ENCODE data around the gene C17orf67. TPM values are rescaled to one million over a fixed set of nuclear protein-coding genes. Genes with fewer than 3 reads are reported as not detected.
A peak's percentile ranks its signal among the peaks of the same experiment; 100 is the strongest.

The C17orf67 gene
- total and polyA plus RNA-seq, 2 donors = 1.1 to 2.2 TPM

GRCh38 chr17:56850591-56850990 lies 16.9 kb upstream of the C17orf67 start:
- H3K36me3 ChIP-seq (ENCODE audit: insufficient read depth) = no peaks in the 10 kb centered on the region
- 94% methylated on average over 2 of the region's 2 CpGs for WGBS
- no peaks in the 10 kb centered on the region for H3K4me1 ChIP-seq (ENCODE audit: insufficient read depth)
- no peak overlapping the region for H3K27ac ChIP-seq (ENCODE audit: low read depth)
- no peak for DNase-seq (ENCODE audit: extremely low spot score)
- H3K4me3 ChIP-seq (ENCODE audit: low read depth, low read length) = no peak overlapping the region

- no peak for DNase-seq (ENCODE audit: extremely low spot score)
- H3K4me3 ChIP-seq (ENCODE audit: low read depth, low read length) = no peak overlapping the region
- no peak overlapping the region for H3K27ac ChIP-seq (ENCODE audit: low read depth)
- H3K36me3 ChIP-seq (ENCODE audit: insufficient read depth) = no peaks in the 10 kb centered on the region
- WGBS = 71% methylated on average over 3 of the region's 3 CpGs
- H3K4me1 ChIP-seq (ENCODE audit: insufficient read depth) = no peaks in the 10 kb centered on the region
Measured at GRCh38 chr17:56849131-56849530, 15.4 kb upstream of the C17orf67 start.

DNA sequence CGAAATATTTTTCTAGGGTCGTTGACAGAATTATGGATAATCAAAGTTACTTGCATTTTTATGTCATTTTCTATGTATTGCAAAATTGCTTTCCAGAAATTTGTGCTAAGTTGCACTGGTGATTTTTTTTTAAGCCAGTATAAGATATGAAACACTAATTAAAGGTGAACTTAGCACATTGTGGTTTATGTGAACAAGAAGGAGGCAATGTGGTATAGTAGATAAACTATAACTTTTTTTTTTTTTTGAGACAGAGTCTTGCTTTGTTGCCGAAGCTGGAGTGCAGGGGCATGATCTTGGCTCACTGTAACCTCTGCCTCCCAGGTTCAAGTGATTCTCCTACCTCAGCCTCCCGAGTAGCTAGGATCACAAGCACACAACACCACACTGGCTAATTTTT lies 13.4 kb upstream of the C17orf67 start:
- Histone ChIP-seq H3K4me1 (ENCODE audit: insufficient read depth) (no peaks in the 10 kb centered on the region), H3K4me3 (ENCODE audit: low read depth, low read length) (no peak overlapping the region), H3K36me3 (ENCODE audit: insufficient read depth) (no peaks in the 10 kb centered on the region), H3K27ac (ENCODE audit: low read depth) (no peak overlapping the region)
- WGBS = 97% methylated on average over 4 of the region's 4 CpGs
- DNase-seq (ENCODE audit: extremely low spot score) = no peak

GRCh38 chr17:56845934-56846333 lies 12.2 kb upstream of the C17orf67 start:
- Histone ChIP-seq H3K27ac (ENCODE audit: low read depth) (no peak overlapping the region), H3K4me1 (ENCODE audit: insufficient read depth) (no peaks in the 10 kb centered on the region), H3K4me3 (ENCODE audit: low read depth, low read length) (no peak overlapping the region), H3K36me3 (ENCODE audit: insufficient read depth) (no peaks in the 10 kb centered on the region)
- no peak for DNase-seq (ENCODE audit: extremely low spot score)
- 93% methylated on average over 1 of the region's 1 CpG for WGBS

DNA sequence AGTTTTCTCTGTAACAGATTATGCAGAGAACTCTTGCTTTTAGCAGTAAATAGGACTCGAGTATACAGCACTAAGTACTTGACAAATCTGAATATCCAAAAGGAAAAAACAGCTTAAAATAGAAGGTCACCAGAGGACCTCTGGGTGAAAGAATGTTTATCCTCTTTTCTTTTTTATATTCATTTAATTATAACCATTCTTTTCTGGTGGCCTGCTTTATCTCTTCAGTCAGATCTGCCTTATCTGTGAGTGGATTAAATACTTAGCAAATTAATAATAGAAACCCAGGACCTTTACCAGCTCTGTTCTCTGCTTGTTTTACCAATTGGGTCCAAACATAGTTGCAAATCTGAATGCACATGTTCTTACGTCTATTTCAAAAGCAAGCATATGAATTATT lies 8.9 kb upstream of the C17orf67 start:
- Histone ChIP-seq H3K27ac (ENCODE audit: low read depth) (no peak overlapping the region), H3K36me3 (ENCODE audit: insufficient read depth) (no peaks in the 10 kb centered on the region), H3K4me3 (ENCODE audit: low read depth, low read length) (no peak overlapping the region), H3K4me1 (ENCODE audit: insufficient read depth) (no peaks in the 10 kb centered on the region)
- WGBS = 59% methylated on average over 2 of the region's 2 CpGs
- DNase-seq (ENCODE audit: extremely low spot score) = no peak

GRCh38 chr17:56838687-56839086 lies 5.0 kb upstream of the C17orf67 start:
- H3K4me3 ChIP-seq (ENCODE audit: low read depth, low read length) = no peak overlapping the region
- H3K4me1 ChIP-seq (ENCODE audit: insufficient read depth) = no peaks in the 10 kb centered on the region
- H3K36me3 ChIP-seq (ENCODE audit: insufficient read depth) = no peaks in the 10 kb centered on the region
- no peak overlapping the region for H3K27ac ChIP-seq (ENCODE audit: low read depth)
- 89% methylated on average over 3 of the region's 3 CpGs for WGBS
- DNase-seq (ENCODE audit: extremely low spot score) = no peak

DNA sequence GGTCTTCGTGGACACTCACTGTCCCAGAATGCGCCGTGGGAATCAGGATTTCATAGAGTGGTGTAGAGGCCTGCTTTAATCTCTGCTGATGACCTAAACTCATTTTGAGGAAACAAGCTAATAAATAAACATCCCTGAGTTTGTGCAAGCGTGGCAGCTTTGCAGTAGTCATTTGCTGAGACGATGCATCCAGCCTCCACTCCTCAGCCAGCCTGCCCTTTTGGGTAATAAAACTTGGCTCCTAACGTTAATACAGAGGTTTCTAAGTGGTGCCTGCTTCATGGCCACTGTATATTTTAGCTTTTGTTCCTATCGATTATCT lies 1.5 kb upstream of the C17orf67 start:
- 62% methylated on average over 7 of the region's 7 CpGs for WGBS
- H3K4me3 ChIP-seq (ENCODE audit: low read depth, low read length) = peak overlapping the region; percentile 65
- H3K4me1 ChIP-seq (ENCODE audit: insufficient read depth) = peaks cover 2% of the 10 kb centered on the region
- no peaks in the 10 kb centered on the region for H3K36me3 ChIP-seq (ENCODE audit: insufficient read depth)
- DNase-seq (ENCODE audit: extremely low spot score) = no peak
- H3K27ac ChIP-seq (ENCODE audit: low read depth) = no peak overlapping the region

DNA sequence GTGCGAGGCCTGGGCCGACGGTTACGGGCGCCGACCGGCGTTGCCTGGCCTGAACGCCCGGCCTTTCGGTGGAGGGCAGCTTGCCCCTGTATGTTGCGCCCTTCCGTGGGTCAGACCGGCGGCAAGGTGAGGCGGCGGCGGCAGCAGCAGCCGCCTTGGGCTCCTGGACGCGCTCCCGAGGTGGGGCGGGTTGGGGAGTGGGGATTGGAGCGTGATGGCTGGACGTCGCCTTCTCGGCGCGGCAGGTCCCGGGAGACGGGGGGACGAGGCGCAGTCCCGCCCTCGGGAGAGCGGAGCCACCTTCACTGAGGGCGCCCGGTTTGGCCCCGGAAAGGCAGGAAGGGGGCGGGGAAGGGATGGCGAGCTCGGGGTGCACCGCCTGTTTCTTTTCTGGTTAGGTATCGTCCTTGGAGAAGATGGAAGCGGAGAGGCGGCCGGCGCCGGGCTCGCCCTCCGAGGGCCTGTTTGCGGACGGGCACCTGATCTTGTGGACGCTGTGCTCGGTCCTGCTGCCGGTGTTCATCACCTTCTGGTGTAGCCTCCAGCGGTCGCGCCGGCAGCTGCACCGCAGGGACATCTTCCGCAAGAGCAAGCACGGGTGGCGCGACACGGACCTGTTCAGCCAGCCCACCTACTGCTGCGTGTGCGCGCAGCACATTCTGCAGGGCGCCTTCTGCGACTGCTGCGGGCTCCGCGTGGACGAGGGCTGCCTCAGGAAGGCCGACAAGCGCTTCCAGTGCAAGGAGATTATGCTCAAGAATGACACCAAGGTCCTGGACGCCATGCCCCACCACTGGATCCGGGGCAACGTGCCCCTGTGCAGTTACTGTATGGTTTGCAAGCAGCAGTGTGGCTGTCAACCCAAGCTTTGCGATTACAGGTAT lies 902 bp upstream of the C17orf67 start:
- 9% methylated on average over 81 of the region's 81 CpGs for WGBS
- peak overlapping the region; percentile 65 for H3K4me3 ChIP-seq (ENCODE audit: low read depth, low read length)
- H3K36me3 ChIP-seq (ENCODE audit: insufficient read depth) = no peaks in the 10 kb centered on the region
- H3K27ac ChIP-seq (ENCODE audit: low read depth) = peak overlapping the region; percentile 86
- H3K4me1 ChIP-seq (ENCODE audit: insufficient read depth) = peaks cover 2% of the 10 kb centered on the region
- DNase-seq (ENCODE audit: extremely low spot score) = no peak

GRCh38 chr17:56833057-56833808 lies 487 bp downstream of the C17orf67 start:
- Histone ChIP-seq H3K4me1 (ENCODE audit: insufficient read depth) (peaks cover 2% of the 10 kb centered on the region), H3K4me3 (ENCODE audit: low read depth, low read length) (peak overlapping the region; percentile 65), H3K27ac (ENCODE audit: low read depth) (peak overlapping the region; percentile 81), H3K36me3 (ENCODE audit: insufficient read depth) (no peaks in the 10 kb centered on the region)
- no peak for DNase-seq (ENCODE audit: extremely low spot score)
- WGBS = under 1% methylated on average over 95 of the region's 95 CpGs

GRCh38 chr17:56832446-56832845 lies 1.3 kb downstream of the C17orf67 start:
- WGBS = 81% methylated on average over 4 of the region's 4 CpGs
- H3K36me3 ChIP-seq (ENCODE audit: insufficient read depth) = no peaks in the 10 kb centered on the region
- no peak overlapping the region for H3K4me3 ChIP-seq (ENCODE audit: low read depth, low read length)
- peaks cover 2% of the 10 kb centered on the region for H3K4me1 ChIP-seq (ENCODE audit: insufficient read depth)
- no peak for DNase-seq (ENCODE audit: extremely low spot score)
- H3K27ac ChIP-seq (ENCODE audit: low read depth) = no peak overlapping the region

GRCh38 chr17:56831369-56832095 lies 2.2 kb downstream of the C17orf67 start:
- WGBS = 94% methylated on average over 16 of the region's 16 CpGs
- Histone ChIP-seq H3K4me3 (ENCODE audit: low read depth, low read length) (no peak overlapping the region), H3K36me3 (ENCODE audit: insufficient read depth) (no peaks in the 10 kb centered on the region), H3K4me1 (ENCODE audit: insufficient read depth) (peaks cover 2% of the 10 kb centered on the region), H3K27ac (ENCODE audit: low read depth) (no peak overlapping the region)
- no peak for DNase-seq (ENCODE audit: extremely low spot score)

DNA sequence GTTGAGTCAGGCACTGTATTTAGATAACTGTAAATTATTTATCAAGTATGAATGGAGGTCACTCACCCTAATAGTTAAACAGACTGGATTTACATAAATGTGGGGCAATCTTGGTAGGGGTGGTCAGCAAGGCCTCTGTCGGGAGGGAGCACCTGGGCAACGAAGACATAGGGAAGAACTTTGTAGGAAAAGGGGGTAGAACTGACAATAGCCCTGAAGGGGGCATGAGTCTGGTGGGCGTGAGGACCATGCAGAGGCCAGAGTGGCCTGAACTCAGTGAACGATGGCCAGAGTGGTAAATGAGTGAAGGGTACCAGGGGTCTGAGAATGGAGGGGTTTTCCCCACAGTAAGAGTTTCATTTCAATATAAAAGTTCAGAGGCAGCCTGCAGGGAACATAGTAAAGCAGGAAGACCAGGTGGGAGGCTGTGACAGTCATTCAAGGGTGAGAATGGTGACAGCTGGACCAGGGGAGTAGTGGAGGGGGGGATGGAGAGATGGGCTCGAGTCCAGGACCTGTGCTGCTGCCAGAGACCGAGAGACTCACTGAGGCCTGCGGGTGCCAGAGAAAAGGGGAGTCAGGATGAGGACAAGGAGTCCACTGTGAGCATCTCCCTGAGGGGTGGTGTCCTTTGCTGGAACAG lies 2.9 kb downstream of the C17orf67 start:
- Histone ChIP-seq H3K27ac (ENCODE audit: low read depth) (no peak overlapping the region), H3K36me3 (ENCODE audit: insufficient read depth) (no peaks in the 10 kb centered on the region), H3K4me1 (ENCODE audit: insufficient read depth) (peaks cover 2% of the 10 kb centered on the region), H3K4me3 (ENCODE audit: low read depth, low read length) (no peak overlapping the region)
- DNase-seq (ENCODE audit: extremely low spot score) = no peak
- 94% methylated on average over 7 of the region's 7 CpGs for WGBS

DNA sequence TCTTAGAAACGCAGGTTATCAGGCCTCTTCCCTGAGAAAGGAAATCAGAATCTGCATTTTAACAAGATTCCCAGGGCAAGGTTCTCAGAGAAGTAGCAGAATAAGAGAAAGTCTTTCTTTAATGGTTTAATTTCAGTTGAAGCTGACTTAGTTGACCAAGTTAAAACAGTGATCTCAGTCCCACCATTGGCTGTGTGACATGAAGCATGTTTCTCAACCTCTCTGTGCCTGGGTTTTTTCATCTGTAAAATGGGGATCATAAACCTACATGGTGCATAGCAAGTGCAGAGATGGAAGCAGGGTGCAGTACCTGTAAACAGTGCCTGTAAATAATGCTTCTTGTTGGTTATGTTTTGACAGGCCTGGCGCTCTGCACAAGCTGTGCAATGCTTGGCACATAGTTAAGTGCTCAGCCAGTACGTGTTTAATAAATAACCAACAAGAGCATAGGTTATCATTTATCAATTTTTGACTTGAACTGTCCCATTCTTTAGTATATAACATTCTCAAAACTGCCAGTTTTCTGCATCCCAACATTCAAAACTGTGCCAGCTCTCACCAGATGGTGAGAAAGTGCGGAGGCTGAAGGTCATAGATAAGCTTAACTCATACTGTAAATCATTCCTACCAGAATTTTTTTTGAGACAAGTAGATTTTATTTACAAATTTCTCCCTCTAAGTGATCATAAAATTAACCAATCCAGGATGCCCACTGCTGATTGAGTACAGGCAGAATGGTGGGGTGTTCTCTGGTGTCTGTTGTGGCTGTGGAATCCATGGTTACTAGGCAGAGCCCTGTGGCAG lies 6.9 kb downstream of the C17orf67 start:
- H3K27ac ChIP-seq (ENCODE audit: low read depth) = no peak overlapping the region
- no peaks in the 10 kb centered on the region for H3K4me1 ChIP-seq (ENCODE audit: insufficient read depth)
- H3K4me3 ChIP-seq (ENCODE audit: low read depth, low read length) = no peak overlapping the region
- WGBS = 94% methylated on average over 4 of the region's 4 CpGs
- DNase-seq (ENCODE audit: extremely low spot score) = no peak
- no peaks in the 10 kb centered on the region for H3K36me3 ChIP-seq (ENCODE audit: insufficient read depth)
